Measurements from ENCODE around the gene GNAZ.

GRCh38 chr22:23150762-23151161 is 80.4 kb downstream of the GNAZ start:
- TF ChIP-seq EP300 (IDR thresholded peaks at IDR 0.05) = no peak
- no peak for TF ChIP-seq CTCF (IDR thresholded peaks at IDR 0.05)

All from stomach (tissue), 4 donors.